Neuronal stem cell (in vitro differentiated cells): ENCODE results near the gene LRP4.

Source experiments
- DNase-seq: peaks from one replicate; pipeline ENCODE4 v3.0.0-alpha.2; 2013; ENCODE audit warnings: low spot score
- H2AFZ ChIP-seq: one replicate; pipeline ENCODE4 v1.6.1; 2013; ENCODE audit warnings: mild to moderate bottlenecking, low read length, inconsistent platforms
- H2AK5ac ChIP-seq: 2 replicates; pipeline ENCODE4 v1.6.1; 2013; ENCODE audit warnings: low read depth, mild to moderate bottlenecking, inconsistent platforms, low read length, moderate library complexity, mixed read lengths
- H2BK120ac ChIP-seq: 2 replicates; pipeline ENCODE4 v1.6.1; 2013; ENCODE audit warnings: low read depth, mild to moderate bottlenecking, inconsistent platforms, low read length, moderate library complexity, mixed read lengths
- H2BK12ac ChIP-seq: one replicate; pipeline ENCODE4 v1.6.1; 2013; ENCODE audit warnings: low read length, inconsistent platforms
- H2BK15ac ChIP-seq: 2 replicates; pipeline ENCODE4 v1.6.1; 2013; ENCODE audit warnings: mild to moderate bottlenecking, low read length, inconsistent platforms, mixed read lengths
- H2BK5ac ChIP-seq: one replicate; pipeline ENCODE4 v1.6.1; 2013; ENCODE audit warnings: inconsistent platforms, mild to moderate bottlenecking, low read length, moderate library complexity
- H3K14ac ChIP-seq: one replicate; pipeline ENCODE4 v1.6.1; 2013; ENCODE audit warnings: low read length, inconsistent platforms
- H3K18ac ChIP-seq: 2 replicates; pipeline ENCODE4 v1.6.1; 2013; ENCODE audit warnings: low read length, inconsistent platforms
- H3K23ac ChIP-seq: 2 replicates; pipeline ENCODE4 v1.6.1; 2013; ENCODE audit warnings: low read depth, mild to moderate bottlenecking, mixed read lengths, low read length, inconsistent platforms; ENCODE audit not compliant: poor library complexity
- H3K27ac ChIP-seq: replicated peaks from 3 replicates; pipeline ENCODE4 v1.5.1; 2013; ENCODE audit warnings: low read length, inconsistent platforms
- H3K27me3 ChIP-seq, 3 experiments: 2 replicates each; pipeline ENCODE4 v1.6.1; 2013; ENCODE audit warnings: low read length in 3 of 3, mild to moderate bottlenecking in 2 of 3, inconsistent platforms in 1 of 3, low read depth in 1 of 3, mixed read lengths in 1 of 3, moderate library complexity in 1 of 3; ENCODE audit not compliant: control insufficient read depth in 3 of 3, insufficient read depth in 3 of 3
- H3K36me3 ChIP-seq, 2 donors: replicated peaks in 1 of 2; 2 replicates each; pipeline ENCODE4 v1.6.1; 2013; ENCODE audit warnings: low read length in 2 of 2; ENCODE audit not compliant: control insufficient read depth in 2 of 2, insufficient read depth in 2 of 2
- H3K4ac ChIP-seq: 2 replicates; pipeline ENCODE4 v1.6.1; 2013; ENCODE audit warnings: inconsistent platforms, mild to moderate bottlenecking, low read length, moderate library complexity
- H3K4me1 ChIP-seq, 2 donors: 1 replicate in 1 of 2; 2 replicates in 1 of 2; pipeline ENCODE4 v1.6.1; 2013; ENCODE audit warnings: low read length in 2 of 2, low read depth in 1 of 2; ENCODE audit not compliant: control insufficient read depth in 2 of 2, insufficient read depth in 1 of 2
- H3K4me2 ChIP-seq: one replicate; pipeline ENCODE4 v1.6.1; 2013; ENCODE audit warnings: mild to moderate bottlenecking, low read length, inconsistent platforms; ENCODE audit not compliant: insufficient read depth, poor library complexity, severe bottlenecking
- H3K4me3 ChIP-seq, 2 donors: 2 replicates each; pipeline ENCODE4 v1.5.1; 2013; ENCODE audit warnings: low read length in 2 of 2, mild to moderate bottlenecking in 2 of 2, inconsistent platforms in 1 of 2, moderate library complexity in 1 of 2
- H3K79me1 ChIP-seq: one replicate; pipeline ENCODE4 v1.6.1; 2013; ENCODE audit warnings: low read depth, mild to moderate bottlenecking, inconsistent platforms, low read length, moderate library complexity
- H3K9ac ChIP-seq: one replicate; pipeline ENCODE4 v1.6.1; 2013; ENCODE audit warnings: mild to moderate bottlenecking, low read depth, low read length, inconsistent platforms; ENCODE audit not compliant: poor library complexity
- H3K9me3 ChIP-seq, 2 donors: replicated peaks in 1 of 2; 2 replicates each; pipeline versions ENCODE3 to v1.6.1; 2013; ENCODE audit warnings: low read length in 2 of 2, mild to moderate bottlenecking in 2 of 2, inconsistent platforms in 1 of 2, low read depth in 1 of 2, mixed read lengths in 1 of 2, moderate library complexity in 1 of 2; ENCODE audit not compliant: control insufficient read depth in 2 of 2, insufficient read depth in 1 of 2
- H4K8ac ChIP-seq: one replicate; pipeline ENCODE4 v1.6.1; 2013; ENCODE audit warnings: low read depth, mild to moderate bottlenecking, inconsistent platforms, low read length, moderate library complexity
- H4K91ac ChIP-seq: one replicate; pipeline ENCODE4 v1.6.1; 2013; ENCODE audit warnings: low read length, low read depth, mild to moderate bottlenecking, inconsistent platforms; ENCODE audit not compliant: poor library complexity
- WGBS, 2 donors: extraction: QIAGEN DNeasy Blood & Tissue Kit; methylation state at CpG; one replicate each; pipeline ENCODE4 v1.1.7; 2013; ENCODE audit warnings: missing lambda C conversion rate in 2 of 2, mixed read lengths in 1 of 2; ENCODE audit not compliant: insufficient read length in 2 of 2, insufficient replicate concordance in 1 of 2; ENCODE audit errors: extremely low coverage in 2 of 2; 5-methylcytosine and 5-hydroxymethylcytosine counted together

The LRP4 gene

DNA sequence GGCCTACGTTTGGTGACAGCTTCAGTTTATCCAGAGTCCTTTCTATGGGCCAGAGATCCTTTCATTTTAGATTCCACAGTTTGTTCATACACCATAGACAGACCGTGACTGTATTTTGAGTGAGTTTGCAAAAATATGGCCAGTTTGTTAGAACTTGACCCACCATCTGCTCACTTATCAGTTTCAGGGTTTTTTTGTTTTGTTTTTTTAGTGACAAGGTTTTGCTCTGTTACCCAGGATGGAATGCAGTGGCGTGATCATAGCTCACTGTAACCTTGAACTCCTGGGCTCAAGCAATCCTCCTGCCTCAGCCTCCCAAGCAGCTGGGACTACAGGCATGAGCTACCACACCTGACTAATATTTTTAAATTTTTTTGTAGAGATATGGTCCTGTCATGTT is 63.2 kb downstream of the LRP4 start:
- Histone ChIP-seq H2BK5ac (no peak overlapping the region), H3K9ac (no peak overlapping the region), H2BK12ac (no peak overlapping the region), H3K18ac (no peak overlapping the region), H2AK5ac (no peak overlapping the region), H3K4me1 (no peaks in the 10 kb centered on the region), H3K36me3 (peaks cover 13 to 45% of the 10 kb centered on the region in 2 donors), H3K4me2 (no peak overlapping the region), H3K27me3 (no peaks in the 10 kb centered on the region), H3K27ac (no peak overlapping the region), H3K23ac (no peak overlapping the region), H3K9me3 (peaks cover 3% of the 10 kb centered on the region in 2 donors), H3K14ac (no peak overlapping the region), H2BK120ac (no peak overlapping the region), H3K79me1 (no peaks in the 10 kb centered on the region), H3K4me3 (no peak overlapping the region), H3K4ac (no peak overlapping the region), H4K8ac (no peak overlapping the region), H2AFZ (no peak overlapping the region), H2BK15ac (no peak overlapping the region), H4K91ac (no peak overlapping the region)
- DNase-seq = no peak
- no CpG with 5 or more reads among the region's 3 CpGs for WGBS, 2 donors

DNA sequence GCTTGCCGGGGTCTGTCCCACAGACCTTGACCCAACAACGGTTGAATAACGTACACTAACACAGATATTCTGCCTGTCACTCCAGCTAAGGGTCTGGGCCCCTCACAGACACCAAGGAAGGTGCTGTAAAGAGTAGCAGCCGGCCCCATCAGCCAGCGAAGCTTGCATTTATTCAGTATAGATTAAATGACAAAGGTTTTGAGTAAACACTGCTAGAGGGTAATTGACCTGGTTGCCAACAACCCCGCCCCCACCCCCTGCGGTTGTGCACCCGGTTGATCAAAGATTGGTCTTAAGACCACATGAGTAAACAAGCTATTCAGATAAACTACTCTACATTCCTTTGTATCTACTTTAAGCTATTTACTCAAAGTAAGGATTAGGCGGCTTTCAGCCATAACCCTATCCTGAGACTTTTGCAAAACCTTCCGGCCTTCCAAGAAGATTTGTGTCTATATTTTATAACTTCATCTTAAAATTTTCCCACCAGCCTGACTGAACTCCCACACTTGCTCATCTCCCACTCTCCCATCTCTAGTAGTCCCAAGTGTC is 67.4 kb downstream of the LRP4 start:
- H3K18ac ChIP-seq = no peak overlapping the region
- H3K9me3 ChIP-seq = peaks cover 3% of the 10 kb centered on the region in 2 donors
- H2BK15ac ChIP-seq = no peak overlapping the region
- no peak for DNase-seq
- no peak overlapping the region for H2BK5ac ChIP-seq
- H2BK12ac ChIP-seq = no peak overlapping the region
- no peak overlapping the region for H3K9ac ChIP-seq
- no peaks in the 10 kb centered on the region for H3K4me1 ChIP-seq
- H3K27ac ChIP-seq = no peak overlapping the region
- no peak overlapping the region for H3K4me3 ChIP-seq
- peaks cover under 1% of the 10 kb centered on the region for H3K79me1 ChIP-seq
- no peak overlapping the region for H4K8ac ChIP-seq
- H4K91ac ChIP-seq = no peak overlapping the region
- no peak overlapping the region for H3K23ac ChIP-seq
- no peak overlapping the region for H2BK120ac ChIP-seq
- H3K4ac ChIP-seq = no peak overlapping the region
- WGBS, 2 donors = no CpG with 5 or more reads among the region's 10 CpGs
- H2AFZ ChIP-seq = no peak overlapping the region
- H3K14ac ChIP-seq = no peak overlapping the region
- H3K27me3 ChIP-seq = no peaks in the 10 kb centered on the region
- peaks cover 0 to 6% of the 10 kb centered on the region in 2 donors for H3K36me3 ChIP-seq
- H2AK5ac ChIP-seq = no peak overlapping the region
- no peak overlapping the region for H3K4me2 ChIP-seq

GRCh38 chr11:46849631-46850030 is 68.7 kb downstream of the LRP4 start:
- no peak for DNase-seq
- no CpG with 5 or more reads among the region's 1 CpG for WGBS, 2 donors

GRCh38 chr11:46846510-46846830 is 71.9 kb downstream of the LRP4 start:
- H3K9ac ChIP-seq = no peak overlapping the region
- no peak overlapping the region for H2AK5ac ChIP-seq
- H2BK12ac ChIP-seq = no peak overlapping the region
- peak overlapping the region; percentile 72 for H3K4me2 ChIP-seq
- no peak for DNase-seq
- peak overlapping the region; percentile 98 for H2AFZ ChIP-seq
- no peak overlapping the region for H3K4ac ChIP-seq
- H3K27ac ChIP-seq = no peak overlapping the region
- peak overlapping the region; percentile 12 for H3K23ac ChIP-seq
- H3K14ac ChIP-seq = no peak overlapping the region
- H2BK120ac ChIP-seq = no peak overlapping the region
- peak overlapping the region; percentile 41 for H3K18ac ChIP-seq
- no peaks in the 10 kb centered on the region for H3K27me3 ChIP-seq
- peak overlapping the region; percentile 76 to 98 for H3K4me3 ChIP-seq
- no CpG with 5 or more reads among the region's 6 CpGs for WGBS, 2 donors
- no peak overlapping the region for H2BK5ac ChIP-seq
- peaks cover 5% of the 10 kb centered on the region for H3K79me1 ChIP-seq
- no peak overlapping the region for H4K8ac ChIP-seq
- H3K36me3 ChIP-seq = peaks cover 0 to 19% of the 10 kb centered on the region in 2 donors
- H4K91ac ChIP-seq = no peak overlapping the region
- H3K9me3 ChIP-seq = peaks cover 3 to 6% of the 10 kb centered on the region in 2 donors
- no peak overlapping the region for H2BK15ac ChIP-seq
- H3K4me1 ChIP-seq = no peaks in the 10 kb centered on the region

More at GRCh38 chr11:46849631-46850030, 68.7 kb downstream of the LRP4 start:
- H3K14ac ChIP-seq = no peak overlapping the region
- H3K9me3 ChIP-seq = peaks cover 3% of the 10 kb centered on the region in 2 donors
- no peak overlapping the region for H3K23ac ChIP-seq
- no peak overlapping the region for H3K4me2 ChIP-seq
- H3K18ac ChIP-seq = no peak overlapping the region
- H2AFZ ChIP-seq = no peak overlapping the region
- no peak overlapping the region for H4K8ac ChIP-seq
- no peak overlapping the region for H2BK5ac ChIP-seq
- H3K27me3 ChIP-seq = no peaks in the 10 kb centered on the region
- H3K4ac ChIP-seq = no peak overlapping the region
- H2BK12ac ChIP-seq = no peak overlapping the region
- H3K9ac ChIP-seq = no peak overlapping the region
- peaks cover 5% of the 10 kb centered on the region for H3K79me1 ChIP-seq
- H2AK5ac ChIP-seq = no peak overlapping the region
- H2BK15ac ChIP-seq = no peak overlapping the region
- H3K27ac ChIP-seq = no peak overlapping the region
- H3K4me1 ChIP-seq = no peaks in the 10 kb centered on the region
- no peak overlapping the region for H3K4me3 ChIP-seq
- H3K36me3 ChIP-seq = no peaks in the 10 kb centered on the region
- H4K91ac ChIP-seq = no peak overlapping the region
- no peak overlapping the region for H2BK120ac ChIP-seq
